A549 treated with DMSO at 1 μM for 4 hours (cell line): ENCODE results near the gene OR10A3. TPM values are rescaled to one million over a fixed set of nuclear protein-coding genes. Genes with fewer than 3 reads are reported as not detected.

Experiments
- total RNA-seq: library from RNA; stranded (reverse); fragments of 200-300 nt; extraction: Qiagen RNA extraction; gene quantifications from 5 replicates; pipeline ENCODE4 v1.2.3, GENCODE V29; 2022; ENCODE audit warnings: low read depth

OR10A3 gene
- total RNA-seq, result not detected in 5 replicates

GRCh38 chr11:7941608-7942007 is at the start of gene OR10A3:
TSS of gene OR10A3 (minus strand) at chr11:7941708. CDS start at chr11:7939520, 2,188 bp downstream.

GRCh38 chr11:7986768-7987559 is 45.5 kb upstream of the OR10A3 start, which contains the start of gene EIF3F:
TSS of gene EIF3F (plus strand) at chr11:7987337. CDS start at chr11:7987353, 16 bp downstream.

GRCh38 chr11:7965386-7965785 is 23.9 kb upstream of the OR10A3 start, which contains the start of gene NLRP10:
TSS of gene NLRP10 (minus strand) at chr11:7965447. CDS start at chr11:7963495, 1,952 bp downstream.

GRCh38 chr11:7931168-7931567 is 10.3 kb downstream of the OR10A3 start, which contains the start of gene OR10A6:
TSS of gene OR10A6 (minus strand) at chr11:7931268. CDS start at chr11:7928662, 2,606 bp downstream.

Other genes starting within 250 kb of the OR10A3 start
- gene OVCH2, start 235.2 kb downstream of the OR10A3 start, total RNA-seq, result not detected in 5 replicates
- gene OR5P2, start 144.8 kb downstream of the OR10A3 start, total RNA-seq, result not detected in 5 replicates
- not detected in 5 replicates for gene OR5P3, start 110.9 kb downstream of the OR10A3 start, total RNA-seq
- gene OR10A6, start 10.4 kb downstream of the OR10A3 start, total RNA-seq, result not detected in 5 replicates
- gene NLRP10, start 23.7 kb upstream of the OR10A3 start, total RNA-seq, result not detected in 5 replicates
- gene EIF3F, start 45.6 kb upstream of the OR10A3 start, total RNA-seq, result 285 to 332 TPM (median 316 TPM) in 5 replicates
- 6.9 to 9.0 TPM (median 8.9 TPM) in 5 replicates for gene TUB, start 139.5 kb upstream of the OR10A3 start, total RNA-seq
- 1.4 to 2.2 TPM (median 2.1 TPM) in 5 replicates for gene RIC3, start 227.3 kb upstream of the OR10A3 start, total RNA-seq